C4-2B (cell line): Measurements from ENCODE around the gene DVL2.

ENCODE experiments used
- H3K27ac ChIP-seq: fragments of 450-650 bp; 2 replicates; pipeline ENCODE4 v1.5.1; 2017
- CTCF ChIP-seq: fragments of 450-650 bp; conservative IDR thresholded peaks from 2 replicates; pipeline ENCODE4 v1.5.1; 2017; ENCODE audit warnings: mild to moderate bottlenecking
- ZFX ChIP-seq: fragments of 450-650 bp; IDR thresholded peaks from 2 replicates; pipeline ENCODE4 v1.6.1; 2017

DVL2 gene

GRCh38 chr17:7233701-7234082, 625 bp downstream of the DVL2 start:
- peak overlapping the region; percentile 89 for H3K27ac ChIP-seq
- TF ChIP-seq CTCF, result no peak
- TF ChIP-seq ZFX, result no peak

GRCh38 chr17:7232114-7232513, 2.2 kb downstream of the DVL2 start:
- TF ChIP-seq ZFX (no peak), CTCF (no peak)

GRCh38 chr17:7229504-7229903, 4.8 kb downstream of the DVL2 start:
- H3K27ac ChIP-seq, result peak overlapping the region; percentile 92
- no peak for TF ChIP-seq CTCF
- TF ChIP-seq ZFX, result no peak

More at GRCh38 chr17:7232114-7232513, 2.2 kb downstream of the DVL2 start:
- no peak overlapping the region for H3K27ac ChIP-seq

GRCh38 chr17:7228920-7229319, 5.4 kb downstream of the DVL2 start:
- peak overlapping the region; percentile 92 for H3K27ac ChIP-seq
- no peak for TF ChIP-seq ZFX

GRCh38 chr17:7226721-7227710, 7.3 kb downstream of the DVL2 start:
- TF ChIP-seq ZFX, result no peak
- no peak for TF ChIP-seq CTCF
- peak overlapping the region; percentile 92 for H3K27ac ChIP-seq

GRCh38 chr17:7225711-7226331, 8.5 kb downstream of the DVL2 start:
- peak overlapping the region; percentile 100; the same call in 1 of the 2 replicates for H3K27ac ChIP-seq
- TF ChIP-seq CTCF (no peak), ZFX (no peak)

- peak overlapping the region; percentile 100 for H3K27ac ChIP-seq
These were observed 9.6 kb downstream of the DVL2 start for GRCh38 chr17:7224661-7225111.

More at GRCh38 chr17:7224661-7225111, 9.6 kb downstream of the DVL2 start:
- no peak for TF ChIP-seq CTCF
- no peak for TF ChIP-seq ZFX
